HG02840 (cell line): ENCODE results near the gene THSD4.

Source experiments
- ATAC-seq: cut with Tn5 transposase; IDR thresholded peaks from one replicate; pipeline ENCODE4 v1.9.1; 2021; ENCODE audit warnings: mild to moderate bottlenecking, moderate library complexity, moderate number of reproducible peaks; ENCODE audit not compliant: unreplicated experiment, low FRiP score

THSD4 gene

GRCh38 chr15:71586463-71586862 lies 471.2 kb downstream of the THSD4 start:
- no peak for ATAC-seq

DNA sequence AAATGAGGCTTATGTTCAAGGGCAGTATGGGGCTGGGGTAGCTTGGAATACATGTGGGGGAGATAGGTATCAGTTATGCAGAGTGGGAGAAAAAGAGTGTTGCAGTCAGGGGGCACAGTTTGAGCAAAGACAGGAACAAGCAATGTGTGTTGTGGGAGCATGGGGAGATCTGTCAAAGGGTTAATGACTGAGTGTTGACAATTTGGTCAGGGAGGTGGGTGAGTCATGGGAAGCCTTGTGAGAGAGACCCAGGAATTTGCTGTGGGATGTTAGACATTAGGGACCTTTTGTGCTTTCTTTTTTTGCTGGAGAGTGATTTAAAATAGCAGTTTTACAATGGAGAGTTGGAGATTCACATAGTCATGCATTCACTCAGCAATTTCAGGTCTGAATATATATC lies 473.5 kb downstream of the THSD4 start:
- no peak for ATAC-seq

- no peak for ATAC-seq
Observed at GRCh38 chr15:71591057-71591456, 475.8 kb downstream of the THSD4 start.

DNA sequence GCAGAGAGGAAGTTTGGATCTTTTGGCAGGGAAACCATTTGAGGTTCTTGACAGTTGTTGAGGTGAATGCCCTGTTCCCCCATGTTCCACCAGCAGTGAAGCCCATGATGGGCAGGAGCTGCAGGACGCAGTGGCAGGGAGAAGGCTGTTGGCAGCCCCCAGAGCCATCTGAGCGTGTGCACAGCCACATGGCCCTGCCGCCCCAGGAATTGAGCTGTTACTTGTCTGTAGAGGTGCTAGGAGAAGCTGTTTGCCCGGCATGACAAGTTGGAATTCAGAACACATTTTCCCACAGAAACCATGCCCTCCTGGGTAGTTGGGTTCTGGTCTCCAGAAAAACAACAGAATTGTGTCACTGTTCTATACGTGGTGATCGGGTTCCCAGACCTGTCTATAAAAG lies 476.9 kb downstream of the THSD4 start:
- ATAC-seq: no peak

GRCh38 chr15:71595846-71596553 lies 480.7 kb downstream of the THSD4 start:
- no peak for ATAC-seq

DNA sequence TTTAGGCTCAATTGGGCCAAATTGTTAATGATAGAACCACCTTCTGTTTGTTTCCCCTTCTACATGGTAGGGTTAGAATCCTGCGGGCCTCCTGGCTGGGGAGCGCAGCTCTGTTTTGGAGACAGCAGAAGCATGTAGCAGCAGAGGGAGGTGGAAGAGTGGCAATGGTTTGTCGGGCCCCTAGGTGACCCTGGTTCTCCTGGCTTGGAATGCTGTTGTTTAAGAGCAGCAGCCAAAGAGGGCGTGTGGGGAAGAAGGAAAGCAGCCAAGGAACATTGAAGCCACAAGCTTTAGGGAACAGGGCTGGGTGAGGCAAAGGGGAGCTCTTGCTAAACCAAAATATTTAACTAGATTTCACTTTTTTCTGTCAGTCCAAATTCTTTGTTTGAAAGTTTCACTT lies 481.4 kb downstream of the THSD4 start:
- no peak for ATAC-seq

- ATAC-seq: no peak
Observed at GRCh38 chr15:71597126-71597525, 481.9 kb downstream of the THSD4 start.

DNA sequence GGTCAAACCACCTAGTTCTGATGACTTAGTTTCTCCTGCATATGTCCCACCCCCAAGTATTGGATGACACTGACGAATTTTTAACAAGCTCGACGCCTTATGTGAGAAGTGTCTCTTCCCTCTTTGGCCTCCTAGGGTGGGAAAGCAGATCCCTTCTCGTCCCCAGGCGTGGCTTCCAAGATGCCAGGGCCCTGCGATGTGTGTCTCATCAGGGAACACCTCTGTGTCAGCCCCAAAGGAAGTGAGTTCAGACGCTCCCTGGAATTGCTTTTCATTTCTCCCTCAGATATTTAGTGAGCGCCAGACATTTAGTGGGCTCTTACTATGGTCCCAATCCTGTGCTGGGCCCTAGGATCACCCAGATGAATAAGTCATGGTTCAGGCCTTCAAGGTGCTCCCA lies 482.4 kb downstream of the THSD4 start:
- no peak for ATAC-seq

- no peak for ATAC-seq
Observed at GRCh38 chr15:71598741-71599140, 483.5 kb downstream of the THSD4 start.

DNA sequence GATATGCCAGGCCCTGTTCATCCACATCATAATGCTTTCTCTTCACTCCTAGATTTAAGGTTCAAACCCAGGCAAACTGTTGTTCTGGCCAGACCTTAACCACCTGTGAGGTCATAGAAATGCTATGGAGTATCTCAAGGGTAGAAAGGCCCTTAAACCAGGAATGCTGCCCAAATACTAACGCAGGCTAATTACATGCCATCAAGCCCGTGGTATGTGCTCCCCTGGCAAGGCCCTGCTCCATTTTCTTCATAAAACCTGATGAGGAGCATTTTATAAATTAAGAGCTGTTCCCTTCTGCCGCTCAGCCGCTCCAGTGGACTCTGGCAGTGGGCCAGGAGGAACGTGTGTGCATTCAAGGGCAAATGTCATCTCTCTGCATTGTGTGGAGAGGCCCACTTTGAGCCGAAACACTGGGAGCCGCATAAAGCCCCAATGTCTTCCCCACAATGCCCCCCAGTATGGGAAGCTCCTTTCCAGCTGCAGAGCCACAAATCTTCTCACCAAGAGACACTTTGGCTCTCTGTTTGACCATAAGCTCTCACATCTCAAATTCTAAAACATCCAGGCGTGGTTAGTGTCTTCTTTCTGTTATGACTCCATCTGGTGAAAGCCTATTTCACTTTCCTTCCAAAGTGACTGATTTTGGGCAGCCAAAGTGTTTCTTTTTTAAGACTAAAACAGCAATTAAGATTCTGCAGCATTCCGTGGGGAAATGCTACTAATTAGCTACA lies 484.3 kb downstream of the THSD4 start:
- ATAC-seq: no peak

GRCh38 chr15:71600237-71600636 lies 485.0 kb downstream of the THSD4 start:
- ATAC-seq: no peak

GRCh38 chr15:71601038-71601834 lies 486.0 kb downstream of the THSD4 start:
- ATAC-seq: no peak

DNA sequence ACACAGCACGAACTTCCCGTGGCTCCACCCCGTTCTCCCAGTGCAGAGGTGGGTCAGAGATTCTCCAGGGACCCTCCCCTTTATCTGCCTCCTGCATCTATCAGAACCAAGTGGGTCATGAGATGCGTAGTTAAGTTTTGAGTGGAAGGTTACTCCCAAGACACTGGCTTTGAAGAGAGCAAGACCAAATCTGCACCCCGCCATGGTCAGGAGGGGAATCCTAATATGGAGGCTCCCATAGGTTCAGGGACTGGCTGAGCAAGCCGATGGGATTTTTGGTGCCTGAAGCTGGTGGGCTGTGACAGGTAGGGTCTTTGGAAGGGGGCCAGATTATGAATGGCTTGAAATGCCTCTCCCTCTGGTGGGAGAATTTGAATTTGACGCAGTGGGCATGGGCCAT lies 488.1 kb downstream of the THSD4 start:
- ATAC-seq: no peak

GRCh38 chr15:71607383-71607782 lies 492.1 kb downstream of the THSD4 start:
- no peak for ATAC-seq

GRCh38 chr15:71610728-71611552 lies 495.7 kb downstream of the THSD4 start:
- ATAC-seq: no peak

GRCh38 chr15:71611553-71612396 lies 496.5 kb downstream of the THSD4 start:
- ATAC-seq: no peak

- no peak for ATAC-seq
Observed at GRCh38 chr15:71612397-71612722, 497.1 kb downstream of the THSD4 start.

DNA sequence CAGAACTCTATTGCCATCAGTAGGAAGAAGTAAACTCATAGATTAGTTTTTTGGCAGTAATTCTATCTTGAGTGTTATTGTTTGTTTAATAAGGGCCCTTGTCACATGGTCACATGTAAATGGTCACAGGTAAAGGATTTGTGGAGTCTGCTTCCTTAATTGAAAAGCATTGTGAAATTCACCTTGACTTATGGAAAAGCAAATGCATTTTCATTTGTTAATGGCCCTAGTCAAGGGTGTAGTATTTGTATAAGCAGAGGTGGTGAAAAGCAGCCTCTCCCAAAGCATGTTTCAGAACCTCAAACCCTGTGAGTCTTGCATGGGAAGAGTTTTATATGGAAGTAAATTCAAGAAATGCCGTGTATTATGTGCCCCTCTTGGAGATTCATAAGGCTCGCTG lies 497.6 kb downstream of the THSD4 start:
- ATAC-seq: no peak

DNA sequence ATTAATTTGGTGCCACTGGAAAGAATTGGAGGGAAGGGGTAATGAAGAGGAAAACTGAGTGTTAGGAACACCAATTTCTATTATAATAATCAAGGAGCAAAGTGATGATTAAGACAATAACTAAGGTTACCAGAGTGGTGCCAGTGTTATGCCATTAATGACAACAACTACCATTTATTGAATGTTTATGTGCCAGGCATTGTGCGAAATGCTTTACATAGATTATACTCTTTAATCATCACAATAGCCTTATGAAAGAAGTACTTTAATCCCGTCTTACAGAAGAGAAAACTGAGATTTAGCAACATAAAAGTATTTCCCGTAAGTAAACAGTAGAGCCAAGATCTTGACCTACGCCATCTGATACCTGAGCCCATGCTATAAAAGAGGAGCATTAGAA lies 507.8 kb downstream of the THSD4 start:
- ATAC-seq: no peak

DNA sequence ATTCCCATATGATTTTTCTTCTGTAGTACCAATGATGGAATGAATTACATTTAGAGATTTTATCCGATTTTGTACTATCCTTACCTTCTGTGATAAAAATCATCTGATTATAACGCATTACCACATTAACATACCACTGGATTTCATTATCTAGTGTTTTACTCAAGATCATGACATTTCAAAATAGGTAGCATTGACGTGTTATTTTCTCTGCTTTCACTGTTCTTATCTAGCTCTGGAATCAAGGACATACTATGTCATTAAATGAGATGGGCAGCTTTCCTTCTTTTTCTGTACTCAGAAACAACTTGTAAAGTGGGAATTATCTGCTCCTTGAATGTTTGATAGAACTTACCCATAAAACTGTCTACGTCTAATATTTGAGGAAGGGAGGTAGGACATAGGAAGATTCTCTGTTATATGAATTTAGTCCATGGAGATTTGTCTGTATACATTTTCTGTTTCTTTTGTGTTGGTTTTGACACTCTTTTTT lies 511.4 kb downstream of the THSD4 start:
- no peak for ATAC-seq
